ENCODE measurements around the gene EID3. TPM values are rescaled to one million over a fixed set of nuclear protein-coding genes. Genes with fewer than 3 reads are reported as not detected.

Gene EID3
- total RNA-seq, 1 experiment from 2014 or later = 3.0 TPM

- no TSS peak for BruUV-seq (replicated peaks)
- Mint-ChIP-seq H3K27ac (ENCODE audit: low read depth, unreplicated experiment) (no peak overlapping the region), H3K4me1 (ENCODE audit: insufficient read depth, unreplicated experiment) (peaks cover 9% of the 10 kb centered on the region), H3K9me3 (ENCODE audit: unreplicated experiment) (no peaks in the 10 kb centered on the region), H3K36me3 (ENCODE audit: insufficient read depth, unreplicated experiment) (peaks cover 69% of the 10 kb centered on the region), H3K27me3 (ENCODE audit: insufficient read depth, unreplicated experiment) (no peaks in the 10 kb centered on the region), H3K4me3 (ENCODE audit: unreplicated experiment) (no peak overlapping the region)
- intact Hi-C loops (cut with micrococcal nuclease) = no loop called here
- CTCF ChIA-PET = interaction anchor here (0.5 to 1.3 kb wide), 5 partner anchors 9 to 524 kb away, joined by 3 to 5 read pairs (median 3); no protein-coding TSS in a partner anchor
- POLR2A ChIA-PET = interaction anchor here (0.7 kb wide), 2 partner anchors 730 to 1773 kb away, joined by 3 to 4 read pairs; no protein-coding TSS in a partner anchor
- no peak for TF ChIP-seq CTCF (IDR thresholded peaks at IDR 0.05; ENCODE audit: unreplicated experiment)
- DNase-seq (ENCODE audit: unreplicated experiment) = no peak
These were observed 49.8 kb downstream of the EID3 start for GRCh38 chr12:104353012-104353981.

GRCh38 chr12:104354167-104354867 lies 50.8 kb downstream of the EID3 start:
- Mint-ChIP-seq H3K4me3 (ENCODE audit: unreplicated experiment) (no peak overlapping the region), H3K36me3 (ENCODE audit: insufficient read depth, unreplicated experiment) (peaks cover 59% of the 10 kb centered on the region), H3K27ac (ENCODE audit: low read depth, unreplicated experiment) (no peak overlapping the region), H3K27me3 (ENCODE audit: insufficient read depth, unreplicated experiment) (no peaks in the 10 kb centered on the region), H3K9me3 (ENCODE audit: unreplicated experiment) (no peaks in the 10 kb centered on the region), H3K4me1 (ENCODE audit: insufficient read depth, unreplicated experiment) (peaks cover 9% of the 10 kb centered on the region)
- POLR2A ChIA-PET = no interaction called here
- DNase-seq (ENCODE audit: unreplicated experiment) = no peak
- BruUV-seq (replicated peaks) = no TSS peak
- CTCF ChIA-PET = interaction anchor here (0.5 kb wide), 1 partner anchor 523 kb away, joined by 3 read pairs; no protein-coding TSS in a partner anchor
- no peak for TF ChIP-seq CTCF (IDR thresholded peaks at IDR 0.05; ENCODE audit: unreplicated experiment)
- intact Hi-C loops (cut with micrococcal nuclease) = no loop called here

Other genes starting within 250 kb of the EID3 start
- 10.3 and 11.4 TPM in 2 replicates for gene HCFC2, start 239.2 kb upstream of the EID3 start, total RNA-seq (2022)
- gene NFYB, start 165.5 kb upstream of the EID3 start, total RNA-seq (2022) = 24.8 and 27.0 TPM in 2 replicates
- gene TXNRD1, start 88.0 kb upstream of the EID3 start, total RNA-seq (2022) = 64.0 and 82.8 TPM in 2 replicates
- gene CHST11, start 153.2 kb downstream of the EID3 start, total RNA-seq (2022) = 4.8 and 5.3 TPM in 2 replicates